Heart left ventricle (tissue), 13 donors: Measurements from ENCODE around the gene GDA.

Experiments used
- CTCF ChIP-seq, 12 donors: fragments of 200-600 bp; sonication (generic) in 4 of 12; IDR thresholded peaks; one replicate each; pipeline versions ENCODE4 v1.5.0 to v1.8.0; 2018 to 2022; ENCODE audit warnings: antibody characterized with exemption in 12 of 12, mild to moderate bottlenecking in 5 of 12
- POLR2A ChIP-seq, 2 donors: fragments of 450-650 bp; IDR thresholded peaks; one replicate each; pipeline ENCODE4 v1.6.1; 2017; ENCODE audit warnings: antibody characterized with exemption in 2 of 2, mild to moderate bottlenecking in 2 of 2, moderate library complexity in 2 of 2
- donor health status: ischemic (EF 13 %, LVEDD 7.1; RV severe dilation, severe dysfunction).
- donor health status: DM: no; HTN: yes; CAD: no.
- donor health status: DM: no; HTN: no; CAD: no.
- donor health status: ischemic (EF 25% LVEDD 6.9; RV normal size, moderate dysfunction).
- donor health status: ischemic (EF 25% LVEDD 5.7; RV mildly dilated, moderate dysfunction).
- donor health status: ischemic (EF 35%, LVEDD 5.7; RV mildly dilated, moderate dysfunction).
- donor health status: nonischemic (EF 11% LVEDD 7.7; RV severe dilation, severe dysfunction).
- donor health status: DM: yes; HTN: yes; CAD: no.
- donor health status: PGD.
- donor health status: ischemic (EF 29% LVEDD 5.4; RV normal size, mild dysfunction).
- donor health status: nonischemic (EF 23%, LVEDD 6.1; RV moderate dilation, normal function).

GRCh38 chr9:72207278-72207677 lies 58.0 kb downstream of the GDA start:
- no peak for TF ChIP-seq CTCF (IDR thresholded peaks at IDR 0.05)
- no peak for TF ChIP-seq POLR2A (IDR thresholded peaks at IDR 0.05)
